HepG2 (cell line): ENCODE measurements around the gene OPRD1. TPM values are rescaled to one million over a fixed set of nuclear protein-coding genes. Genes with fewer than 3 reads are reported as not detected.

Source experiments
- ATAC-seq: fragments of 200-7000 bp; cut with Tn5 transposase; 3 replicates; pipeline ENCODE4 v1.9.1; 2020; ENCODE audit warnings: mild to moderate bottlenecking, moderate library complexity
- BruUV-seq: library from RNA; stranded (reverse); fragments of 400-500 nt; replicated peaks from 2 replicates; lab custom pipeline; 2021; lab: Mats Ljungman, UMichigan
- CTCF ChIA-PET: fragments of 300-600 bp; formaldehyde crosslinking; extraction: SDS; loops from one replicate; lab custom pipeline; 2021; ENCODE audit warnings: low total read pairs, inconsistent platforms, low intra/inter-chr PET ratio; lab: Yijun Ruan, JAX
- POLR2A ChIA-PET: fragments of 350-600 bp; sonication (Branson Sonifier 250); formaldehyde crosslinking; loops from one replicate; lab custom pipeline; 2020; ENCODE audit warnings: antibody characterized with exemption, inconsistent platforms; lab: Yijun Ruan, JAX
- DNase-seq: peaks from one replicate; pipeline ENCODE4 v3.0.0-alpha.2; 2015; ENCODE audit warnings: low spot score
- FAIRE-seq: peaks from 3 replicates; lab custom pipeline; 2011; peaks lifted over from hg19 to GRCh38; lab: Jason Lieb, UNC
- H2AFZ ChIP-seq: one replicate; pipeline ENCODE4 v1.6.1; 2011; ENCODE audit warnings: low read length, inconsistent platforms
- H3K27ac ChIP-seq: fragments of 300-600 bp; 3 replicates; pipeline ENCODE4 v1.8.0; 2011; ENCODE audit warnings: mixed run types, mild to moderate bottlenecking, mixed read lengths, low read length, inconsistent platforms; ENCODE audit not compliant: insufficient read depth; ENCODE audit errors: extremely low read length
- H3K27me3 ChIP-seq, 2 experiments: fragments of 200-600 bp in 1 of 2; 2 replicates in 1 of 2; 3 replicates in 1 of 2; pipeline versions ENCODE4 v1.6.0 to v1.8.0; 2011; ENCODE audit warnings: low read length in 2 of 2, mild to moderate bottlenecking in 2 of 2, moderate library complexity in 2 of 2, inconsistent platforms in 1 of 2; ENCODE audit not compliant: insufficient read depth in 2 of 2, control insufficient read depth in 1 of 2
- H3K36me3 ChIP-seq, 2 experiments: fragments of 200-600 bp in 1 of 2; replicated peaks in 1 of 2; 2 replicates in 1 of 2; 3 replicates in 1 of 2; pipeline versions ENCODE4 v1.5.1 to v1.8.0; 2011; ENCODE audit warnings: low read length in 2 of 2, inconsistent platforms in 1 of 2; ENCODE audit not compliant: insufficient read depth in 2 of 2, control insufficient read depth in 1 of 2
- H3K4me1 ChIP-seq: 2 replicates; pipeline ENCODE4 v1.5.1; 2012; ENCODE audit warnings: low read length, inconsistent platforms; ENCODE audit not compliant: insufficient read depth
- H3K4me2 ChIP-seq: 2 replicates; pipeline ENCODE4 v1.6.0; 2011; ENCODE audit warnings: low read depth, low read length, inconsistent platforms
- H3K4me3 ChIP-seq, 3 experiments: fragments of 200-600 bp in 1 of 3; sonication (generic), shearing (Covaris generic) in 1 of 3; replicated peaks in 1 of 3; 2 replicates each; pipeline ENCODE4 v1.5.1; 2011 to 2016; ENCODE audit warnings: low read length in 3 of 3, inconsistent platforms in 2 of 3, low read depth in 2 of 3, mild to moderate bottlenecking in 2 of 3, control low read depth in 1 of 3, mixed read lengths in 1 of 3; ENCODE audit not compliant: insufficient read depth in 1 of 3
- H3K79me2 ChIP-seq: one replicate; pipeline ENCODE4 v1.6.1; 2011; ENCODE audit warnings: low read length, inconsistent platforms; ENCODE audit not compliant: insufficient read depth
- H3K9ac ChIP-seq: 2 replicates; pipeline ENCODE4 v1.6.0; 2011; ENCODE audit warnings: mild to moderate bottlenecking, low read depth, low read length, inconsistent platforms; ENCODE audit not compliant: insufficient read depth
- H3K9me3 ChIP-seq: 2 replicates; pipeline ENCODE4 v1.5.1; 2012; ENCODE audit warnings: mild to moderate bottlenecking, low read length
- H4K20me1 ChIP-seq: 2 replicates; pipeline ENCODE4 v1.6.0; 2011; ENCODE audit warnings: inconsistent platforms, mild to moderate bottlenecking, low read length, moderate library complexity; ENCODE audit not compliant: insufficient read depth
- CCAR2 ChIP-seq: fragments of 200-400 bp; formaldehyde crosslinking; optimal IDR thresholded peaks from 2 replicates; pipeline ENCODE3; 2018; ENCODE audit warnings: low read depth, mild to moderate bottlenecking, low read length, moderate library complexity
- HOXA9 ChIP-seq: sonication (generic); formaldehyde crosslinking; IDR thresholded peaks from 2 replicates; pipeline ENCODE4 v1.8.1; 2022; ENCODE audit warnings: missing genetic modification reagents, mild to moderate bottlenecking, moderate library complexity, borderline replicate concordance
- KLF12 ChIP-seq: sonication (generic); formaldehyde crosslinking; IDR thresholded peaks from 2 replicates; pipeline ENCODE4 v1.4.0; 2020; ENCODE audit warnings: missing genetic modification reagents, borderline replicate concordance
- MBNL3 ChIP-seq: fragments of 250-450 bp; sonication (Bioruptor Pico); conservative IDR thresholded peaks from 2 replicates; pipeline ENCODE4 v1.8.0; 2022; ENCODE audit warnings: mild to moderate bottlenecking, inconsistent platforms
- MED8 ChIP-seq: sonication (generic); formaldehyde crosslinking; IDR thresholded peaks from 2 replicates; pipeline ENCODE4 v1.8.1; 2023; ENCODE audit warnings: mild to moderate bottlenecking, missing genetic modification reagents; ENCODE audit not compliant: insufficient replicate concordance
- MEF2D ChIP-seq: sonication (generic); formaldehyde crosslinking; IDR thresholded peaks from 2 replicates; pipeline ENCODE4 v1.5.1; 2020; ENCODE audit warnings: mild to moderate bottlenecking, missing genetic modification reagents
- MLX ChIP-seq: IDR thresholded peaks from 2 replicates; pipeline ENCODE4 v1.6.1; 2016
- NFIB ChIP-seq: sonication (generic); formaldehyde crosslinking; IDR thresholded peaks from 2 replicates; pipeline ENCODE4 v1.9.0; 2021; ENCODE audit warnings: missing genetic modification reagents, mild to moderate bottlenecking, borderline replicate concordance
- NR2F6 ChIP-seq, 2 experiments: IDR thresholded peaks; 2 replicates each; pipeline ENCODE4 v1.6.1; 2016; ENCODE audit warnings: antibody characterized with exemption in 1 of 2, mild to moderate bottlenecking in 1 of 2
- POLR2AphosphoS5 ChIP-seq: IDR thresholded peaks from 2 replicates; pipeline ENCODE4 v1.6.1; 2012; ENCODE audit warnings: low read depth, low read length
- SALL1 ChIP-seq: sonication (generic); formaldehyde crosslinking; IDR thresholded peaks from 2 replicates; pipeline ENCODE4 v1.8.0; 2022; ENCODE audit warnings: mild to moderate bottlenecking, missing genetic modification reagents
- SATB2 ChIP-seq: sonication (generic); formaldehyde crosslinking; IDR thresholded peaks from 2 replicates; pipeline ENCODE4 v1.5.0; 2020; ENCODE audit warnings: missing genetic modification reagents
- SIX1 ChIP-seq: sonication (generic); formaldehyde crosslinking; IDR thresholded peaks from 2 replicates; pipeline ENCODE4 v1.4.0; 2020; ENCODE audit warnings: missing genetic modification reagents, borderline replicate concordance
- THRA ChIP-seq: sonication (generic); formaldehyde crosslinking; IDR thresholded peaks from 2 replicates; pipeline ENCODE4 v1.4.0; 2020; ENCODE audit warnings: missing genetic modification reagents, borderline replicate concordance
- YY1 ChIP-seq: IDR thresholded peaks from 2 replicates; pipeline ENCODE4 v1.6.1; 2011; ENCODE audit warnings: low read length, low read depth, moderate library complexity, mild to moderate bottlenecking; ENCODE audit not compliant: insufficient read depth, insufficient replicate concordance
- ZNF260 ChIP-seq: sonication (generic); formaldehyde crosslinking; IDR thresholded peaks from 2 replicates; pipeline ENCODE4 v1.4.0; 2020; ENCODE audit warnings: missing genetic modification reagents, low read depth, mild to moderate bottlenecking, borderline replicate concordance
- ZNF430 ChIP-seq: sonication (generic); formaldehyde crosslinking; IDR thresholded peaks from 2 replicates; pipeline ENCODE4 v1.9.0; 2021; ENCODE audit warnings: mild to moderate bottlenecking, missing genetic modification reagents
- ZNF530 ChIP-seq: sonication (generic); formaldehyde crosslinking; IDR thresholded peaks from 2 replicates; pipeline ENCODE4 v1.5.0; 2020; ENCODE audit warnings: low read depth, mild to moderate bottlenecking, missing genetic modification reagents
- ZNF558 ChIP-seq: sonication (generic); formaldehyde crosslinking; IDR thresholded peaks from 2 replicates; pipeline ENCODE4 v1.9.0; 2022; ENCODE audit warnings: mild to moderate bottlenecking, missing genetic modification reagents, borderline replicate concordance
- ZNF773 ChIP-seq: sonication (generic); formaldehyde crosslinking; IDR thresholded peaks from 2 replicates; pipeline ENCODE4 v1.4.0; 2020; ENCODE audit warnings: missing genetic modification reagents, borderline replicate concordance
- ZSCAN25 ChIP-seq: sonication (generic); formaldehyde crosslinking; IDR thresholded peaks from 2 replicates; pipeline ENCODE4 v1.8.0; 2022; ENCODE audit warnings: mild to moderate bottlenecking, missing genetic modification reagents
- WGBS: methylation state at CpG from one replicate; pipeline ENCODE4 v1.1.6; 2017; ENCODE audit warnings: low lambda C conversion rate; 5-methylcytosine and 5-hydroxymethylcytosine counted together
- in situ Hi-C: cut with HindIII; loops from 2 replicates; pipeline ENCODE4 v1.10.0; 2017; ENCODE audit warnings: low pct_unique_long_range_greater_than_20kb; ENCODE audit not compliant: extremely low pct_ligation_motif_present
- intact Hi-C: fragments of 100-400 bp; cut with micrococcal nuclease; formaldehyde crosslinking; loops from one replicate; pipeline ENCODE4 v1.10.0; 2022; ENCODE audit not compliant: unreplicated experiment
- polyA plus RNA-seq, 8 experiments: library from polyadenylated mRNA; depleted of rRNA in 3 of 8; stranded (reverse) in 7 of 8; unstranded in 1 of 8; fragments of >200 nt; fragmentation: Illumina TruSeq in 4 of 8; extraction: Trizol in 4 of 8; gene quantifications; 2 replicates each; pipeline versions ENCODE4 v1.2.1 to v1.2.3, GENCODE V29; 2011 to 2016; ENCODE audit warnings: low read depth in 4 of 8, missing spikeins in 1 of 8, mixed read lengths in 1 of 8; ENCODE audit not compliant: insufficient read depth in 1 of 8
- total RNA-seq, 5 experiments: library from RNA; depleted of rRNA; stranded (reverse); fragments of >200 nt; fragmentation: Illumina TruSeq; extraction: Trizol; gene quantifications; 2 replicates each; pipeline ENCODE4 v1.2.3, GENCODE V29; 2016; ENCODE audit warnings: low read depth in 1 of 5
- TF ChIP-seq, protein P1 (sequence below): sonication (generic); formaldehyde crosslinking; IDR thresholded peaks from 2 replicates; pipeline ENCODE4 v1.8.1; 2023; ENCODE audit warnings: mild to moderate bottlenecking, missing genetic modification reagents

The OPRD1 gene
- total and polyA plus RNA-seq, 2 of the 13 experiments (the other 11 are each of a cell fraction or from before 2014, with no cell fraction given), result 0.02 to 0.03 TPM

- TF ChIP-seq, protein P1, sequence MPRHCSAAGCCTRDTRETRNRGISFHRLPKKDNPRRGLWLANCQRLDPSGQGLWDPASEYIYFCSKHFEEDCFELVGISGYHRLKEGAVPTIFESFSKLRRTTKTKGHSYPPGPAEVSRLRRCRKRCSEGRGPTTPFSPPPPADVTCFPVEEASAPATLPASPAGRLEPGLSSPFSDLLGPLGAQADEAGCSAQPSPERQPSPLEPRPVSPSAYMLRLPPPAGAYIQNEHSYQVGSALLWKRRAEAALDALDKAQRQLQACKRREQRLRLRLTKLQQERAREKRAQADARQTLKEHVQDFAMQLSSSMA (CRISPR knock-in tag), result no peak
- no peak for TF ChIP-seq POLR2AphosphoS5
- TF ChIP-seq CCAR2, result no peak
- no peak for TF ChIP-seq NFIB (CRISPR knock-in tag)
- TF ChIP-seq ZNF430 (CRISPR knock-in tag), result no peak
- TF ChIP-seq ZNF530 (CRISPR knock-in tag), result no peak
- TF ChIP-seq ZSCAN25 (CRISPR knock-in tag), result no peak
- no peak for TF ChIP-seq MED8
- TF ChIP-seq, all 625 proteins: peak for 0
Observed at GRCh38 chr1:28779751-28780408, 32.1 kb upstream of the OPRD1 start (continued).

- intact Hi-C loops (no loop called here), in situ Hi-C loops (loop anchor here (25.0 kb wide), 1 partner anchor 256 kb away; no protein-coding TSS in a partner anchor)
- peaks cover 0 to 9% of the 10 kb centered on the region in 2 experiments; a peak in 2 of 5 replicates for H3K27me3 ChIP-seq
- H3K4me3 ChIP-seq, result peak overlapping the region; percentile 37 to 64 (median 53); a peak in 5 of 6 replicates
- H3K9me3 ChIP-seq, result no peaks in the 10 kb centered on the region
- DNase-seq (no peak), ATAC-seq (no peak), FAIRE-seq (no peak)
- H4K20me1 ChIP-seq, result no peaks in the 10 kb centered on the region
- H3K9ac ChIP-seq, result peak overlapping the region; percentile 38; the same call in 1 of the 2 replicates
- no TSS peak for BruUV-seq
- H3K79me2 ChIP-seq, result no peaks in the 10 kb centered on the region
- H3K4me1 ChIP-seq, result peaks cover 44% of the 10 kb centered on the region
- peak overlapping the region; percentile 38 for H2AFZ ChIP-seq
- CTCF ChIA-PET, result no interaction called here
- POLR2A ChIA-PET, result no interaction called here
- H3K36me3 ChIP-seq, result no peaks in the 10 kb centered on the region
- 22% methylated on average over 11 of the region's 11 CpGs for WGBS
- H3K4me2 ChIP-seq, result peak overlapping the region; percentile 75
- no peak overlapping the region for H3K27ac ChIP-seq
- TF ChIP-seq MEF2D (CRISPR knock-in tag), result no peak
- TF ChIP-seq ZNF558 (CRISPR knock-in tag), result no peak
- TF ChIP-seq MBNL3, result no peak
- no peak for TF ChIP-seq ZNF773 (CRISPR knock-in tag)
- 0 out of 2 replicates have a peak, but pooled peaks have one; percentile 5 for TF ChIP-seq SALL1 (CRISPR knock-in tag)
- peak; percentile 15; the same call in 1 of the 2 replicates for TF ChIP-seq THRA
- TF ChIP-seq SATB2 (CRISPR knock-in tag), result no peak
- TF ChIP-seq NR2F6 (IDR thresholded peaks at IDR 0.05), result peak; percentile 66; the same call in 1 of the 2 replicates
- no peak for TF ChIP-seq NR2F6 (CRISPR knock-in tag; IDR thresholded peaks at IDR 0.05)
- TF ChIP-seq YY1, result no peak
- TF ChIP-seq SIX1 (CRISPR knock-in tag), result no peak
- no peak for TF ChIP-seq MLX
- TF ChIP-seq ZNF260 (CRISPR knock-in tag), result no peak
- TF ChIP-seq KLF12, result no peak
- no peak for TF ChIP-seq HOXA9
Observed at GRCh38 chr1:28781305-28781704, 30.7 kb upstream of the OPRD1 start.
